Gastroesophageal sphincter (tissue), 3 donors: ENCODE measurements around the gene FAM222B.

Source experiments
- POLR2A ChIP-seq, 2 donors: fragments of 450-650 bp; IDR thresholded peaks; one replicate each; pipeline ENCODE4 v1.6.1; 2017; ENCODE audit warnings: antibody characterized with exemption in 2 of 2, mild to moderate bottlenecking in 2 of 2, moderate library complexity in 1 of 2
- POLR2AphosphoS5 ChIP-seq: sonication (generic); formaldehyde crosslinking; IDR thresholded peaks from one replicate; pipeline ENCODE4 v1.6.1; 2017; ENCODE audit warnings: antibody characterized with exemption
- TF ChIP-seq, protein P1 (sequence below), 4 experiments: fragments of 200-600 bp in 2 of 4; fragments of 450-650 bp in 2 of 4; sonication (generic) in 1 of 4; IDR thresholded peaks; one replicate each; pipeline ENCODE4 v1.5.1; 2017 to 2019; ENCODE audit warnings: antibody characterized with exemption in 4 of 4, mild to moderate bottlenecking in 2 of 4, moderate library complexity in 2 of 4

DNA sequence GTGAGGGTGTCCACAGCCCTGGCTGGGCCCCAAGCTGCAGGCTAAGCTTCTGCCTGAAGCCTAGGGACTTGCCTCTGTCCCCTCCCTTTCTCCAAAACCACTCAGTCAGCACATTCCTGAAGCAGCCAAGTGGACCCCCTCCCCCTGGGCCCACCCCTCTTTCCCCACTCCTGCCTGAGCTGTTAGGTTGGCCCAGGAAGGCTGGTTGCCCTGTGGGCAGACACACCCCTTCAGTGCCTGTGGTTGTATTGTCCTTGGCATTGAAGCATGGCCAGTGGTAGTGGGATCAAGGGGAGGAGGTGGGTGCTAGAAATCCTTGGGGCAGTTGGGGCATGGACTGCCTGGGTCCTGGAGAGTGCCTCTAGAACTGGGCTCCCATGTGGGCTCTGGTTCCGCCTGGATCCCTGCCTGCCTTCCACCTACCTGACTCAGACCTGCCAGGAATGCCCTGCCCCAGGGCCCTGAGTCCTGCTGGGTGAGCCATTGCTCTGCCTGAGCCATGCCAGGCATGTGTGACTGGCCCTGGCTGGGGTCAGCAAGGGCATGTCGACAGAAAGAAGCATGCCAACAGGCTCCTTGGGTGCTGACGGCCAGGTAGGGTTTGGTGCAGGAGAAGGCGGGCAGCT is 96.7 kb downstream of the FAM222B start:
- TF ChIP-seq POLR2A (IDR thresholded peaks at IDR 0.05) (no peak), POLR2AphosphoS5 (no peak)
- TF ChIP-seq, protein P1, sequence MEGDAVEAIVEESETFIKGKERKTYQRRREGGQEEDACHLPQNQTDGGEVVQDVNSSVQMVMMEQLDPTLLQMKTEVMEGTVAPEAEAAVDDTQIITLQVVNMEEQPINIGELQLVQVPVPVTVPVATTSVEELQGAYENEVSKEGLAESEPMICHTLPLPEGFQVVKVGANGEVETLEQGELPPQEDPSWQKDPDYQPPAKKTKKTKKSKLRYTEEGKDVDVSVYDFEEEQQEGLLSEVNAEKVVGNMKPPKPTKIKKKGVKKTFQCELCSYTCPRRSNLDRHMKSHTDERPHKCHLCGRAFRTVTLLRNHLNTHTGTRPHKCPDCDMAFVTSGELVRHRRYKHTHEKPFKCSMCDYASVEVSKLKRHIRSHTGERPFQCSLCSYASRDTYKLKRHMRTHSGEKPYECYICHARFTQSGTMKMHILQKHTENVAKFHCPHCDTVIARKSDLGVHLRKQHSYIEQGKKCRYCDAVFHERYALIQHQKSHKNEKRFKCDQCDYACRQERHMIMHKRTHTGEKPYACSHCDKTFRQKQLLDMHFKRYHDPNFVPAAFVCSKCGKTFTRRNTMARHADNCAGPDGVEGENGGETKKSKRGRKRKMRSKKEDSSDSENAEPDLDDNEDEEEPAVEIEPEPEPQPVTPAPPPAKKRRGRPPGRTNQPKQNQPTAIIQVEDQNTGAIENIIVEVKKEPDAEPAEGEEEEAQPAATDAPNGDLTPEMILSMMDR (IDR thresholded peaks at IDR 0.05): no peak
